ENCODE results near the gene ZNF607. TPM values are rescaled to one million over a fixed set of nuclear protein-coding genes. Genes with fewer than 3 reads are reported as not detected.

The ZNF607 gene
- total and polyA plus RNA-seq, 2 of the 8 experiments (the other 6 are each of a cell fraction or from before 2014, with no cell fraction given), result 6.7 to 15.9 TPM

GRCh38 chr19:37692956-37693620 lies 26.5 kb downstream of the ZNF607 start (continued):
- TF ChIP-seq CHD7 (IDR thresholded peaks at IDR 0.05; ENCODE audit: insufficient replicate concordance, low read length) (no peak), POLR2AphosphoS5 (IDR thresholded peaks at IDR 0.05; ENCODE audit: low read depth, low read length) (no peak), SIN3A (conservative IDR thresholded peaks at IDR 0.05 in 1 of 2, IDR thresholded peaks at IDR 0.05 in 1 of 2; ENCODE audit: low read depth in 1 of 2, low read length in 2 of 2) (no peak), CEBPB (IDR thresholded peaks at IDR 0.05; ENCODE audit: low read depth, low read length) (no peak), SP1 (IDR thresholded peaks at IDR 0.05; ENCODE audit: low read depth, low read length) (no peak), SUZ12 (IDR thresholded peaks at IDR 0.05; ENCODE audit: low read length) (no peak), ZNF274 (IDR thresholded peaks at IDR 0.05; ENCODE audit: borderline replicate concordance, extremely low read depth, low read length) (no peak), HDAC6 (IDR thresholded peaks at IDR 0.05; ENCODE audit: low read depth, low read length) (no peak), KDM5A (IDR thresholded peaks at IDR 0.05; ENCODE audit: low read length) (no peak)
